Left lung (tissue), 10 donors: ENCODE measurements around the gene CDH13. TPM values are rescaled to one million over a fixed set of nuclear protein-coding genes. Genes with fewer than 3 reads are reported as not detected.
A peak's percentile ranks its signal among the peaks of the same experiment; 100 is the strongest.

Experiments
- ATAC-seq: fragments of 200-7000 bp; cut with Tn5 transposase; one replicate; pipeline ENCODE4 v1.9.1; 2020; ENCODE audit warnings: moderate library complexity
- DNase-seq, 4 donors: peaks; one replicate each; pipeline ENCODE4 v3.0.0-alpha.2; 2013 to 2020
- H3K27ac ChIP-seq, 2 donors: fragments of 200-600 bp; sonication (generic) in 1 of 2; one replicate each; pipeline versions ENCODE4 v1.5.0 to v1.8.0; 2020 to 2021
- H3K27me3 ChIP-seq, 2 donors: fragments of 200-600 bp; sonication (generic) in 1 of 2; one replicate each; pipeline versions ENCODE4 v1.5.0 to v1.8.0; 2020 to 2021
- H3K36me3 ChIP-seq, 2 donors: fragments of 200-600 bp; sonication (generic) in 1 of 2; one replicate each; pipeline versions ENCODE4 v1.5.0 to v1.8.0; 2020 to 2021
- H3K4me1 ChIP-seq, 2 donors: fragments of 200-600 bp; one replicate each; pipeline ENCODE4 v1.8.0; 2021
- H3K4me3 ChIP-seq, 2 donors: fragments of 200-600 bp; sonication (generic) in 1 of 2; one replicate each; pipeline versions ENCODE4 v1.5.0 to v1.8.0; 2020 to 2021; ENCODE audit warnings: mild to moderate bottlenecking in 1 of 2
- H3K9me3 ChIP-seq, 2 donors: fragments of 200-600 bp; sonication (generic) in 1 of 2; one replicate each; pipeline versions ENCODE4 v1.5.0 to v1.8.0; 2020 to 2021
- intact Hi-C, 2 donors: fragments of 100-400 bp; cut with DNase I; formaldehyde crosslinking; loops; one replicate each; pipeline versions ENCODE4 v1.11.2 to v1.14.2; 2022
- polyA plus RNA-seq, 6 donors: library from polyadenylated mRNA; unstranded; fragments of 120-200 nt; gene quantifications; one replicate each; pipeline ENCODE4 v1.2.1, GENCODE V29; 2013; ENCODE audit not compliant: insufficient read length in 6 of 6
- total RNA-seq, 2 donors: library from RNA; stranded (reverse); fragmentation: NEBNext Ultra II Directional; extraction: Animal tissue kit (Norgen Biotek cat#: 25700); gene quantifications; one replicate each; pipeline ENCODE4 v1.2.1, GENCODE V29; 2021
- TF ChIP-seq, protein P1 (sequence below), 2 donors: fragments of 200-600 bp; sonication (generic) in 1 of 2; IDR thresholded peaks; one replicate each; pipeline versions ENCODE4 v1.5.0 to v1.8.0; 2021; ENCODE audit warnings: antibody characterized with exemption in 2 of 2
- donor health status: DM: no; HTN: yes; CAD: no.
- donor health status: DM: no; HTN: no; CAD: no.

The CDH13 gene
- total and polyA plus RNA-seq, 8 donors = 2.7 to 20.3 (median 3.2) TPM

DNA sequence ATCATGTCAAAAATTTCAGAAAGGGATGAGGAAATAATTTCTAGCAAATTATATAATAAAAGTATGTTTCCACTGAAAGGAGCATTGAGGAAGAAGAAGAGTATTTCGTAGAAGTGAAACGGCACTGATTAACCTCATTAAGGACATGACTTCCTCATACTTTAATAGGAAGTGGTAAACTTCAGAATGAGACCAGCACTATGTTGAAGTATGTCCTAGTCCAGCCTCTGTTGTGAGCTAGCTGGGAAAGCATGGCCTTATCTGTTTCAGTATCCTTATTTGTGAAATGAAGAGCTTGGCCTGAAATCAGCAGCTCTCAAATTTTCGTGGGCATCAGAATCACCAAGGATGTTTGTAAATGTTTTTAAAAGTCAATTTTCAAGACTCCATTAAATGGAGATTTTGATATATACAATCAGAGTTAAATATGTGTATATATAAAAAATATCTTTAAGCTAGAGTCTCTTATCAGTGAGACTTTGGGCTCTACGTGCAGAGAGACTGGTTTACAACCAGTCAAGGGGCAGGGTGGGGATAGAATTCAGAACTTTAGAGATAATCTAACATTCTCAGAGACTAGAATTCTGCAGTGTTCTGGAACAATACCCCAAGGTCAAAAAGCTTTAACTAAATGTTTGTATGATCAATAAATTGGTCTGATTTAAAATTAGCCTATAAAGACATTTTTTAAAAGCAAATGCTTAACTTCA lies 365.4 kb downstream of the CDH13 start:
- intact Hi-C loops = no loop called here
- H3K36me3 ChIP-seq = no peaks in the 10 kb centered on the region
- no peaks in the 10 kb centered on the region for H3K9me3 ChIP-seq
- H3K4me3 ChIP-seq = no peak overlapping the region
- TF ChIP-seq, protein P1, sequence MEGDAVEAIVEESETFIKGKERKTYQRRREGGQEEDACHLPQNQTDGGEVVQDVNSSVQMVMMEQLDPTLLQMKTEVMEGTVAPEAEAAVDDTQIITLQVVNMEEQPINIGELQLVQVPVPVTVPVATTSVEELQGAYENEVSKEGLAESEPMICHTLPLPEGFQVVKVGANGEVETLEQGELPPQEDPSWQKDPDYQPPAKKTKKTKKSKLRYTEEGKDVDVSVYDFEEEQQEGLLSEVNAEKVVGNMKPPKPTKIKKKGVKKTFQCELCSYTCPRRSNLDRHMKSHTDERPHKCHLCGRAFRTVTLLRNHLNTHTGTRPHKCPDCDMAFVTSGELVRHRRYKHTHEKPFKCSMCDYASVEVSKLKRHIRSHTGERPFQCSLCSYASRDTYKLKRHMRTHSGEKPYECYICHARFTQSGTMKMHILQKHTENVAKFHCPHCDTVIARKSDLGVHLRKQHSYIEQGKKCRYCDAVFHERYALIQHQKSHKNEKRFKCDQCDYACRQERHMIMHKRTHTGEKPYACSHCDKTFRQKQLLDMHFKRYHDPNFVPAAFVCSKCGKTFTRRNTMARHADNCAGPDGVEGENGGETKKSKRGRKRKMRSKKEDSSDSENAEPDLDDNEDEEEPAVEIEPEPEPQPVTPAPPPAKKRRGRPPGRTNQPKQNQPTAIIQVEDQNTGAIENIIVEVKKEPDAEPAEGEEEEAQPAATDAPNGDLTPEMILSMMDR (IDR thresholded peaks at IDR 0.05) = no peak
- no peak for ATAC-seq
- no peak overlapping the region for H3K27ac ChIP-seq
- peaks cover 0 to 7% of the 10 kb centered on the region in 2 donors for H3K4me1 ChIP-seq
- no peaks in the 10 kb centered on the region for H3K27me3 ChIP-seq
- DNase-seq = no peak

DNA sequence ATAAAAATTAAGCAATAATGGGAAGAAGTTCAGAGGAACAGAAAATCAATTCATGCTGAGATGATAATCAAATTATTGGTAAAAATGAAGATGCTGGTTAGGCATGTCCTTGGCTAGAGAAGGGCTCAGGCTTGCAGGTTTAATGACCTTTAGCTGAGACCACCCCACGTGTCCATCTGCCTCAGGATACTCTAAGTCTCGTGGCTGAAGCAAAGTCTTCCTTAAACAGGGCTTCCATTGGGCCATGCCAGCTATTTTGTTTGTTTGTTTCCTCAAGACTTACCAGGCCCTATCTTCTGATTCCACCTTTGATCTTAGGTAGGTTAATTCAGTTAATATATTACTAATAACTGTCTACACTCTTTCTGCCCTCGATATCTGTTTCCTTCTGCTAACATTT lies 366.0 kb downstream of the CDH13 start:
- Histone ChIP-seq H3K4me1 (peaks cover 0 to 7% of the 10 kb centered on the region in 2 donors), H3K36me3 (no peaks in the 10 kb centered on the region), H3K9me3 (no peaks in the 10 kb centered on the region), H3K27ac (no peak overlapping the region), H3K4me3 (no peak overlapping the region), H3K27me3 (no peaks in the 10 kb centered on the region)
- TF ChIP-seq, protein P1 (IDR thresholded peaks at IDR 0.05) = no peak
- ATAC-seq (no peak), DNase-seq (no peak)
- intact Hi-C loops = no loop called here

DNA sequence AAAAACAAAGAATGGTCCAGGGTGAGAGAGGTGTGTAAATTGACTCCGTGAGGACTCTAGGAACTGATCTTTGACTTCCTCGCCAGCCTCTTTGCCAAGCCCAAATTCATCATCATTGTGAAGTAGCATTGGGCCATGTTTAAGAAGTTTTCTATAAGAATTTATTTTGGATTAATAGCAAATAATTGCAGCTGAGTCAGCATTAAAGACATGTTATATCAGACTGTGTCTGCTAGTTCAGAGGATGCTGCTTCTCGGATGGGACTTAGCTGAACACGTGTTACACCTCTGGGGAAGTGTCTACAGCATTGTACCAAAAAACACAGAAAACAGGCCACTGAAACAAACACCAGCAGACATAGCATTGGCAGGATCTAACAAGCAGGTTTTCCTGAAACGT lies 366.6 kb downstream of the CDH13 start:
- peaks cover 0 to 7% of the 10 kb centered on the region in 2 donors for H3K4me1 ChIP-seq
- TF ChIP-seq, protein P1 (IDR thresholded peaks at IDR 0.05) = no peak
- no peak overlapping the region for H3K27ac ChIP-seq
- no peak overlapping the region for H3K4me3 ChIP-seq
- DNase-seq (no peak), ATAC-seq (no peak)
- intact Hi-C loops = no loop called here
- no peaks in the 10 kb centered on the region for H3K36me3 ChIP-seq
- H3K27me3 ChIP-seq = no peaks in the 10 kb centered on the region
- no peaks in the 10 kb centered on the region for H3K9me3 ChIP-seq

DNA sequence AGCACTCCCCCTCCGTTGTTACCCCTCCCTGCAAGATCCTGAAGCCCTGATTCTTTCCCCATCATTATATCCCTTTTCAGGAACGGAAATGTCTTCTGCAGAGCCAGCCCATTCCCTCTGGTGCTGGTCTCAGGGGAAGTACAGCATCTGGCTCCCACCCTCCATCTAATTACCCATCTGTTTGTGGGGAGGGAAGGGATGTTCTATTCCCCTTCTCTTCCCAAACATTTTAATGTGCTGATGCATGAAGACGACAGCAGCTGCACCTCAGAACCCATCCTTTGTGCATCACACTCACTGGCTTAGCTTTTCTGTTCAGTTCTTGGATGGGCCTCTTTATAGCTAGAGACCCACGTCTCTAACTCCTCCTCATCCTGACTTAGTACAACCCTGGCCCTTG lies 367.2 kb downstream of the CDH13 start:
- Histone ChIP-seq H3K27me3 (no peaks in the 10 kb centered on the region), H3K27ac (no peak overlapping the region), H3K9me3 (no peaks in the 10 kb centered on the region), H3K36me3 (no peaks in the 10 kb centered on the region), H3K4me1 (peaks cover 0 to 7% of the 10 kb centered on the region in 2 donors), H3K4me3 (no peak overlapping the region)
- TF ChIP-seq, protein P1 (IDR thresholded peaks at IDR 0.05) = no peak
- no peak for DNase-seq
- ATAC-seq = no peak
- intact Hi-C loops = no loop called here

DNA sequence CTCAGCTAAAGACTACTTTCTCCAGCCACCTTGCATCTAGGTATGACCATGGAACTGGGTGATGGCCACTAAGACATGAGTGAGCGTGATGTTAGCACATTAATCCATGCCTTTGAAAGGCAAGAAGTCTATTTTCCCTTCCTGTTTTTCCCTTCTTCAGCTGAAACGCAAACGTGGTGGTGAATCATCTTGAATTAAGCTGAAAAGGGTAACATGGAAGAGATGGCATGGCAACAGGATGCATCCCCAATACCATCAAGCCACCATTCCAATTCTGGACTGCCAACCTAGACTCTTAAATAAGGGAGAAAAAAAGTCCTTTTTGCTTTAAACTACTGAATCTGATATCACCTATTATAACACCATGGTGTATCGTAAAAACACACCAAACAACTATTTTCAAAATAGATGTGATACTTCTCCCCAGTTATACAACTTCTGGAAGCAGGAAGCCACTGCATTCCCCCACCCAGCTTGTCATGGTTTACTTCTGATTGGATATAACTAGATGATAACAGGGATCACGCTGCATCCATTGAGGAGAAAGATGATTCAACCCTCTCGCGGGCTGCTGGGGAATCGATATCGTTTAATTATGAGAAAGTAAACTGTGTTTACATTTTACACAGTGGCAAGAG lies 368.6 kb downstream of the CDH13 start:
- Histone ChIP-seq H3K36me3 (no peaks in the 10 kb centered on the region), H3K4me3 (no peak overlapping the region), H3K27me3 (no peaks in the 10 kb centered on the region), H3K4me1 (peaks cover 0 to 7% of the 10 kb centered on the region in 2 donors), H3K27ac (peak overlapping the region in 1 of 2 donors; percentile 51), H3K9me3 (no peaks in the 10 kb centered on the region)
- TF ChIP-seq, protein P1 (IDR thresholded peaks at IDR 0.05) = no peak
- DNase-seq (no peak), ATAC-seq (no peak)
- intact Hi-C loops = no loop called here
